GM12878 (cell line): ENCODE measurements around the gene SUFU. TPM values are rescaled to one million over a fixed set of nuclear protein-coding genes. Genes with fewer than 3 reads are reported as not detected.

Source experiments
- CREM ChIP-seq: IDR thresholded peaks from 2 replicates; pipeline ENCODE4 v1.6.1; 2014; ENCODE audit warnings: antibody characterized with exemption, low read depth
- EED ChIP-seq: sonication (generic); IDR thresholded peaks from 2 replicates; pipeline ENCODE4 v1.6.1; 2016; ENCODE audit warnings: antibody characterized with exemption, low read depth
- ETV6 ChIP-seq, 2 experiments: fragments of 450-650 bp in 1 of 2; IDR thresholded peaks in 1 of 2; conservative IDR thresholded peaks in 1 of 2; 2 replicates each; pipeline ENCODE4 v1.6.1; 2014; ENCODE audit warnings: antibody characterized with exemption in 1 of 2, borderline replicate concordance in 1 of 2, low read depth in 1 of 2, mild to moderate bottlenecking in 1 of 2, moderate library complexity in 1 of 2
- HCFC1 ChIP-seq: fragments of 150-350 bp; IDR thresholded peaks from 2 replicates; pipeline ENCODE4 v1.6.1; 2014; ENCODE audit warnings: low read length
- KAT2A ChIP-seq: conservative IDR thresholded peaks from 2 replicates; pipeline ENCODE4 v1.6.1; 2011; ENCODE audit warnings: low read depth, low read length; ENCODE audit not compliant: control insufficient read depth
- MXI1 ChIP-seq: fragments of 150-350 bp; IDR thresholded peaks from 2 replicates; pipeline ENCODE4 v1.6.1; 2011; ENCODE audit warnings: low read depth, mild to moderate bottlenecking, inconsistent platforms, low read length, improper control_type of control experiment
- MYB ChIP-seq: fragments of 150-350 bp; IDR thresholded peaks from 2 replicates; pipeline ENCODE4 v1.6.1; 2014; ENCODE audit warnings: mild to moderate bottlenecking, low read depth, low read length, borderline replicate concordance
- NR2C2 ChIP-seq: IDR thresholded peaks from 2 replicates; pipeline ENCODE4 v1.6.1; 2011; ENCODE audit warnings: borderline replicate concordance, low read depth; ENCODE audit not compliant: control insufficient read depth, insufficient read length
- PML ChIP-seq: IDR thresholded peaks from 2 replicates; pipeline ENCODE4 v1.6.1; 2012; ENCODE audit warnings: low read length, inconsistent platforms
- SMAD5 ChIP-seq: IDR thresholded peaks from 2 replicates; pipeline ENCODE4 v1.6.1; 2016; ENCODE audit warnings: antibody characterized with exemption, low read depth
- TBL1XR1 ChIP-seq: IDR thresholded peaks from 2 replicates; pipeline ENCODE4 v1.6.1; 2012; ENCODE audit warnings: low read depth, low read length, improper control_type of control experiment
- ZBED1 ChIP-seq: IDR thresholded peaks from 2 replicates; pipeline ENCODE4 v1.6.1; 2016; ENCODE audit warnings: borderline replicate concordance
- ZBTB33 ChIP-seq: fragments of 450-650 bp; IDR thresholded peaks from 2 replicates; pipeline ENCODE4 v1.6.1; 2017; ENCODE audit warnings: mild to moderate bottlenecking
- ZNF24 ChIP-seq: fragments of 450-650 bp; IDR thresholded peaks from 2 replicates; pipeline ENCODE4 v1.6.1; 2017; ENCODE audit warnings: antibody characterized with exemption, mild to moderate bottlenecking
- polyA plus RNA-seq, 11 experiments: library from polyadenylated mRNA; depleted of rRNA in 4 of 11; unstranded in 6 of 11; stranded (reverse) in 5 of 11; fragments of >200 nt; fragmentation: Nextera tagmentation in 4 of 11; fragmentation: Illumina TruSeq in 1 of 11; extraction: Ambion mirVana in 4 of 11; extraction: Trizol in 1 of 11; gene quantifications; 1 replicate in 1 of 11; 2 replicates in 10 of 11; pipeline versions ENCODE4 v1.2.1 to v1.2.3, GENCODE V29; 2011 to 2016; ENCODE audit warnings: inconsistent platforms in 2 of 11, missing spikeins in 2 of 11, low read depth in 1 of 11
- total RNA-seq, 4 experiments: library from RNA; depleted of rRNA in 3 of 4; stranded (reverse); fragments of >200 nt in 3 of 4; fragmentation: Illumina TruSeq in 1 of 4; extraction: Trizol in 1 of 4; gene quantifications; 2 replicates each; pipeline versions ENCODE4 v1.2.1 to v1.2.3, GENCODE V29; 2013 to 2021

SUFU gene
- total and polyA plus RNA-seq, 10 of the 15 experiments (the other 5 are each of a cell fraction or from before 2014, with no cell fraction given) = 0.68 to 7.7 (median 2.4) TPM

GRCh38 chr10:102641402-102641801 is 137.6 kb downstream of the SUFU start (continued):
- TF ChIP-seq ZBTB33 (no peak), ETV6 (conservative IDR thresholded peaks at IDR 0.05 in 1 of 2, IDR thresholded peaks at IDR 0.05 in 1 of 2; ENCODE audit: borderline replicate concordance in 1 of 2, low read depth in 1 of 2) (no peak), CREM (no peak), PML (no peak), HCFC1 (no peak), KAT2A (no peak), SMAD5 (no peak), TBL1XR1 (no peak), EED (no peak), MYB (no peak), ZNF24 (no peak), ZBED1 (no peak), NR2C2 (no peak), MXI1 (no peak)
